ENCODE results near the gene GSTA1. TPM values are rescaled to one million over a fixed set of nuclear protein-coding genes. Genes with fewer than 3 reads are reported as not detected.

GSTA1 gene
- total and polyA plus RNA-seq, 9 of the 15 experiments (the other 6 are each of a cell fraction or from before 2014, with no cell fraction given) = 0.42 TPM; not detected in 8

- no peak for TF ChIP-seq HNRNPK (IDR thresholded peaks at IDR 0.05; ENCODE audit: low read depth, low read length, poor library complexity, severe bottlenecking)
- no peak for TF ChIP-seq NCOA1 (IDR thresholded peaks at IDR 0.05; ENCODE audit: low read depth)
- TF ChIP-seq TCF7 (IDR thresholded peaks at IDR 0.05; ENCODE audit: borderline replicate concordance) = no peak
- TF ChIP-seq FOXO4 (CRISPR knock-in tag; IDR thresholded peaks at IDR 0.05) = no peak
- TF ChIP-seq NRF1 (conservative IDR thresholded peaks at IDR 0.05 in 1 of 2, IDR thresholded peaks at IDR 0.05 in 1 of 2) = no peak
- TF ChIP-seq KAT8 (IDR thresholded peaks at IDR 0.05; ENCODE audit: low read depth) = no peak
- TF ChIP-seq GATA2 (CRISPR knock-in tag; IDR thresholded peaks at IDR 0.05) = no peak
- TF ChIP-seq STAT5A (IDR thresholded peaks at IDR 0.05; ENCODE audit: borderline replicate concordance, low read length) = no peak
- TF ChIP-seq GABPB1 (CRISPR knock-in tag; IDR thresholded peaks at IDR 0.05) = no peak
- no peak for TF ChIP-seq NEUROD1 (IDR thresholded peaks at IDR 0.05; ENCODE audit: borderline replicate concordance, low read depth, low read length, partially characterized antibody)
- no peak for TF ChIP-seq FOXJ2 (tag; IDR thresholded peaks at IDR 0.05)
- TF ChIP-seq ATF7 (IDR thresholded peaks at IDR 0.05) = no peak
- TF ChIP-seq CC2D1A (IDR thresholded peaks at IDR 0.05) = no peak
- TF ChIP-seq ZNF280B (CRISPR knock-in tag; IDR thresholded peaks at IDR 0.05) = no peak
- no peak for TF ChIP-seq NFXL1 (CRISPR knock-in tag; IDR thresholded peaks at IDR 0.05)
- no peak for TF ChIP-seq GABPA (tag; conservative IDR thresholded peaks at IDR 0.05; ENCODE audit: low read depth)
- TF ChIP-seq ZNF280A (IDR thresholded peaks at IDR 0.05; ENCODE audit: low read depth, partially characterized antibody) = no peak
- TF ChIP-seq ZNF263 (CRISPR knock-in tag; IDR thresholded peaks at IDR 0.05; ENCODE audit: borderline replicate concordance) = no peak
- TF ChIP-seq GABPB2 (CRISPR knock-in tag; conservative IDR thresholded peaks at IDR 0.05) = no peak
- WGBS (ENCODE audit: insufficient coverage, low coverage, missing lambda C conversion rate) = 0% methylated on average over 1 of the region's 1 CpG
- Histone ChIP-seq H3K36me3 (ENCODE audit: control insufficient read depth, insufficient read depth, low read length) (no peaks in the 10 kb centered on the region), H3K9me3 (replicated peaks; ENCODE audit: control insufficient read depth, insufficient read depth, low read depth, low read length) (no peaks in the 10 kb centered on the region), H3K9me1 (ENCODE audit: control insufficient read depth, insufficient read depth, low read length) (no peaks in the 10 kb centered on the region), H3K4me2 (ENCODE audit: insufficient read depth, low read length) (no peak overlapping the region), H2AFZ (ENCODE audit: low read depth, low read length) (no peak overlapping the region), H3K27ac (ENCODE audit: extremely low read depth, low read depth, low read length) (no peak overlapping the region), H3K9ac (ENCODE audit: insufficient read depth in 1 of 2, low read depth in 2 of 2, low read length in 2 of 2) (no peak overlapping the region), H3K27me3 (ENCODE audit: control insufficient read depth in 2 of 2, insufficient read depth in 2 of 2, low read length in 2 of 2) (no peaks in the 10 kb centered on the region; a peak in 1 of 5 replicates), H3K79me2 (ENCODE audit: control insufficient read depth, insufficient read depth, low read length) (no peaks in the 10 kb centered on the region), H3K4me1 (replicated peaks in 1 of 2; ENCODE audit: control insufficient read depth in 2 of 2, insufficient read depth in 2 of 2, low read length in 2 of 2) (no peaks in the 10 kb centered on the region), H3K4me3 (no peak overlapping the region), H4K20me1 (replicated peaks; ENCODE audit: control insufficient read depth, insufficient read depth, low read length) (no peaks in the 10 kb centered on the region)
- FAIRE-seq (no peak), ATAC-seq (no peak), DNase-seq (ENCODE audit: extremely low read depth in 1 of 4, low spot score in 3 of 4) (no peak)
- intact Hi-C loops (cut with micrococcal nuclease) (no loop called here), in situ Hi-C loops (cut with MboI) (no loop called here)
- ChIA-PET CTCF (ENCODE audit: low intra/inter-chr PET ratio) (no interaction called here), POLR2A (no interaction called here)
- BruUV-seq (replicated peaks) = no TSS peak
Measured at GRCh38 chr6:52802806-52803205, 810 bp downstream of the GSTA1 start.

Measured in K562 (cell line).